Stimulated activated CD4-positive, alpha-beta T cell treated with anti-CD3 and anti-CD28 coated beads, Interleukin-12 subunit alpha, Interleukin-12 subunit beta, amount 100 ng/mL, for 48 hours (primary cell): ENCODE data around the gene BARHL2.

Experiments used
- DNase-seq, 3 donors: peaks; one replicate each; pipeline ENCODE4 v3.0.0-alpha.2; 2020; ENCODE audit warnings: low read depth in 2 of 3, low spot score in 1 of 3

Gene BARHL2

DNA sequence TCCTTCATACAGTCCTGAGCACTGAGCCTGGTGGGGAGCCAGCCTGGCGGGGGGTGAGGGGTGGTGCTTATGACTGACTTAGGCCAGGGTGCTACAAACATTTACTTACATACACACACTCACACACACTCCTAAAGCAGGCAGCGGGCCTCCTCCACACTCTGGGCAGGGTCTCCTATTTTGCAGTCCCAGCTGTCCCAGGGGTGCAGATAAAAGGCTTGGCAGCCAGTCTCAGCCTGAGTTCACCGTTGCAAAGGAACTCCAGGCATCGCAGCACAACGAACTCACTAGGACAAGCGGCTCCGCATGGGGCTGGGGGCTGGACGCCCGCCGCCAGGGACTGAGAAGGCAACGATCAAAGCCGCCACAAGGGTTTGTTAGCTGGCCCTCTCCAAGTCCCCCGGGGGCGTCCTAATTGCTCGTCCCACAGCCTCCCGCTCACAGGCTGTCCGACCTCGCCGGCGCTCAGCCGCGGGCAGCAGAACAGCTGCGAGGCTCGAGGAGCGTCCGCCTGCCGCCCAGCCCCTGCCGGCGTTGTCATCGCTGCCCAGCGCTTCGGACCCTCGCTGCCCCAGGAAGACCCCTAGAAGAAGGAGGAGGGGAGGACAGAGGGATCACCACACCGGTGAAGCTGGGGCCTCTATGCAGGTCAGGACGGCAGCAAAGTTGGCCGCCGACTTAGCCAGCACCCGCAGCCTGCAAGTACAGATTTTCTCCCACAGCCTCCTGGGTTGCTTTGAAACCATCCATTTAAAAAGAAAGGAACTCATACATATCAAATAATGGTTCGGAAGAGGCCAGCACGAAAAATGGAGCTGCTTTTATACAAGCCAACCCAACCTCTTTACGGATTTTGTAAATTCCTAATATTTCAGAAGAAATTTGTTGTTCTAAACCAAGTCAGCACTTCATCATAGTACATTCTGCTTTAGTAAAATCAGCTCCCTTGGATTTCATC lies 6.2 kb downstream of the BARHL2 start:
- DNase-seq = no peak

DNA sequence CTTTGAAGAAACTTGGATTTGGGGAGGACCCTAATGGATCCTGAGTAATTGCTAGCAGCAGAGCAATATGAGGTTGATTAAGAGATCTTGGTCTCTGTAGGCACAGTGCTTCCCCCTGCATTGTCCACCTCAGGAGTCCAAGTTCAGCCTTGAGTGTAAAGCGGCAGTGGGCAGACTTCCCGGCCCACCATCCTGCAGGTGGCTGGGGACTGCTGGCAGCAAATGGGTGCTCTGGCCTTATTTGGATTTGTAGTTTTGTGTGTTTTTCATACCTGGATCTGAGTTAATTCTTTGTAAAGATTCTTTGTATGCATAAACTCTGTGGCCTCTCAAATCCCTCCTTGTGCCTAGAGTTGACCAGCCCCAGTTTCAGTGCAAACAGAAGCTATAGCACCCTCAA lies 7.6 kb downstream of the BARHL2 start:
- DNase-seq = no peak

DNA sequence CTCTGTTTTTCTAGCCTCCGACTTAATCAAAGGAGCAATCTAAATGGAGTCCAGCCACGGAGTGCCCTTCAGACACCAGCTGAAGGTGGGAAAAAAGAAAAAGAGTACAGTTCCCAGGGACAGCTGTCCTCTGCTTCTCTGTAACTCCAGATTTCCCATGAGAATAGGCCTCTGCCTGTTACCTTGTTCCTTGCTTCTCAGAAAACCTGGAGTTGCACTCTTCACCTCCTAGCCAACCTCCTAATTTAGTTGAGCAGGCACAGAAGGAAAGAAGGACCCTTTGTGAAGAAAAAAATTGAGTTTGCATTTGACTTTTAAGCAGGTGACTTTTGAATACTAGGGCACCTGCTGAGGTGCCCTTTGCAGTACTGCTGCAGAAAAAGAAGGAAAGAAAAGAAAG lies 8.3 kb downstream of the BARHL2 start:
- DNase-seq = no peak

DNA sequence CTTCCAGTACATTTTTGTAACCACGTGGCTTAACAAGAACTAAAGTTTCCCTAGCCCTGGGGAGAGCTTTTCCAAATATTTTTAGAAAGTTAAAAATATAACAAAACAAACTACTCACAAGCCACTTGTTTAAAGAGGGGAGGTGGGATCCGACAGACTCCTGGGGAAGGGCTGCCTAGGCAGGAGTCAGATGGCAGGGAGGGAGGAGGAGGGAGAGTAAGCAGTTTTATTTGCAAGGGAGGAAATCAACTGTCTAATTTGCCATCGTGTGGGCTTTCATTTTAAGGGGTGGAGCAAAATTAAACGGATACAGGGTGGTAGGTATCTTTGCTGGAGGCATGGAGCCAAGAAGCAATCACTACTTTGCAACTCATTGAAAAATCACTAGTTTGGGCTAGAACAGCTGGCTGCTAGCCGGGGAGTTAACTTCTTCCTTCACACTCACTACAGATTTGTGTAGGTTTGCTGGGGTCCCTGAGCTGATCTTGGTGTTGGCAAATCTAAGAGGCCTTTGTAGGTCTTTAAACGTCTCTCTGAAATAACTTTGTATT lies 8.8 kb downstream of the BARHL2 start:
- no peak for DNase-seq

DNA sequence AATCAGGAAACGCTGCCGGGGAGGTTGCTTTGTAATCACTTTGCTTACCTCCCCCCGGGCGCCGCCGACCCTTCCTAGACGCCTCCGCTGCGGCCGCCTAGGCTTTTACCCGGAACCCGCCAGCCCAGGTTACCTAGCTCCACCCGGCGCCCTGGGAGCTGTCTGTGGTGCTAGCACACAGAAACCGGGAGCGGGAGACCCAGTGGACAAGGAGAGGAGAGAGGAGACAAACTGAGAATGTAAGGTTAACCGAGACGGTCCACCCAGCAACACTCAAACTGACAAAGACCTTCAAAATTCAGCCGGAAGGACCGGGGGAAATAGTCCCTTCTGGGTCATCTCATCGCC lies 9.8 kb downstream of the BARHL2 start:
- no peak for DNase-seq

DNA sequence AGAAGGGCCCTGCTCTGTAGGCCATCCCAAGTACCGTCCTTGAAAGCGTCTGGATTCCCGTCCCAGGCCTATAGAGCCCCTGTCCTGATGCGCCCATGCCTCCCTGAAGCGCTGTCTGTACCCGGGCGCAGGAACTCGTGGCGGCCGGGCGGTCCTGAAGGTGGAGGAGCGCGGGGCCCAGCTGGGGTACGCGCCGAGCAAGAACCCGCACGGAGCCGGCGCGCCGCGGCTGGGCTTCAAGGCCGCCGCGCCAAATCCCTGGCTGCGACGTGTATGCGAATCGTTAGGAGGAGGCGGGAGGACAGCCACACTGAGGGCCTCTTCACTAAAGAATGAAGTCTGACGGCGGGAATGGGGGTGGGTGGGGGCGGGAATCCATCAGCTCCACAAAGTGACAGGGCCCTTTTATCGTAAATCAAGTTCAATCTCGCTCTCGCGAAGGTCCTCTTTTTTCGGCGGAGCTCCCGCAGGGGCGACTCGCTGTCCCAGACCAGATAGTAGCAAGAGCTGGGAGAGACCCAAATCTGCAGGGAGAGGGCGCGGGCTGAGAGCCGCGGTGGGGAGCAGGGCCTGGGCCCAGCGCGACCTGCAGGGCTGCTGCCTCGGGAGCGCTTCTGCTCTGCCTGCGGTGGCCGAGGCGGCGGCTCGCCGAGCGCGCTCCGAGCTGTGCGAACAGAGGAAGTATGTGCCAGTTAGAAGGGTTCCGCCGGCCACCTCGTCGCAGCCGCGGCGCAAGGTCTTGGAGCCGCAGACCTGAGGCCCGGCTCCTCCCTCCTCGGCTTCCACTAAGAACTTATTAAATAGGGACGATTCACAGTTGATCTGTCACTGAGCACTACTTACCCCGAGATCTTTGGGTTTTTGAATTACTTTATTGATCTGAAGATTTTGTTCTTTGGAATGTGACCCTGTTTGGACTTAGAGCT lies 10.4 kb downstream of the BARHL2 start:
- DNase-seq = no peak

DNA sequence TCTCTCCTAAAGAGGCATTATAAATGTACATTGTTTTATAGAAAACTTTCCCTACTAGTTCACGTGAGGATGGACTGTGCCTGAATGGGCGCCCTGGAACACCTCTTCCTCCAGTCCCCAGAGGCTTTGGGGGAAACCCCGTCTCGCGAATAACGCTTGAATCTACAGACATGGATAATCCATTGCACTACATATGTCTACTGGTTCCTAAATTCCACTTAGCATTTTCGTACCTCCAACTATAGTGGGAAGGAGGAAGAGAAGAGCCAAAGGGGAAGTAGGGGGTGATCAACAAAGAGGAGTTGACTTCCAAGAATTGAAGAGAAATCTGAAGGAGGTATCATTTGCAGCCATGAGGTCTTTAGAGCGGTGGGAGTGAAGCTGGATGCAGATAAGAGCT lies 11.1 kb downstream of the BARHL2 start:
- no peak for DNase-seq

DNA sequence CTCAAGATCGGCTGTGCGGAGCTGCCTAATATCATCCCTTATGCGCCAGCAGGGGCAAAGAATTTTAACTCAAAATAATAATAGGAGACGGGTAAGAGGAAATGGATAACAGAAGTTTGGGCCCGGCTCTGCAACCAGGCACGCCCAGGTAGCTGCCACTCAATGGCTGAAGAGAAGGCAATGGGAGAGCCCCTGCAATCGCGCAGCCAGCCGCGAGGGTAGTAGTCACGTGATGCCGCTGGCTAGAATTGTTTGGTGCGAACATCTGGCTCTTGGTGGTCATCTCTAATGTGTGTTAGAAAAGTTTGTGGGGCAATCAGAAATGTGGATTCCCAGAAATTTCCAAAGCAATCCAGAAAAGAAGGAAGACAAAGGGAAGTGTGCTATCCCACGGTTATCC lies 12.3 kb downstream of the BARHL2 start:
- DNase-seq = no peak

DNA sequence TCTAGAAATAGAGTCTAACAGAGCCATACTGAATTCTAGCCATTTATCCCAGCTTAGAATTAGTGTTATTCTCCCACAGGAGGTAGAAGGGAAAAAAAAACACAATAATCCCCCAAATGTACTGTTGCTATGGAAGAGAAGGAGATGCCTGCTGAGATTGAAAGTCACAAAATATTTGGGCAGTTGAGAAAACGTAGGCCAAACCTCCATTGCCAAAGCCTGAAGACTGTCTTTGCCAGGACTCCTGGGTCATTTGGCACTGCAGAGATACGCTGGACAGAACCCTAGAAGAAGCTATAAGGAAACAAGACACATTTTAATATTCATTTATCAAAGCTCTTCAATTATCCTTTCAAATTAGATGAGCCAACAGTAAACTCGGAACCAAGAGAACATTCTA lies 22.3 kb downstream of the BARHL2 start:
- no peak for DNase-seq

DNA sequence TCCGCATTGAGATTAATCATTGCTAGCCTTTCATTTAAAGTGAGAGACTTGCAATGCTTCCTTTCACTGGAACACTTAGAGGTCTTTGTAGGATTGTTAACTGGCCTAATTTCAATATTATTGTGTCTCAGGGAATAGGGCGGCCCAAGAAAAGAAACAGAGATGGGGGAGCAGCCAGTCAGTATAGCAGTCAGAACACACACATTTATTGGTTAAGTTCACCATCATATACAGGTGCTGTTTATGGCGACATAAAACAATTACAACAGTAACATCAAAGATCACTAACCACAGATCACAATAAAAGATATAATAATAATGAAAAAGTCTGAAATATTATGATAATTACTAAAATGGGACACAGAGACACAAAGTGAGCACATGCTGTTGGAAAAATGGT lies 29.4 kb downstream of the BARHL2 start:
- DNase-seq = no peak

DNA sequence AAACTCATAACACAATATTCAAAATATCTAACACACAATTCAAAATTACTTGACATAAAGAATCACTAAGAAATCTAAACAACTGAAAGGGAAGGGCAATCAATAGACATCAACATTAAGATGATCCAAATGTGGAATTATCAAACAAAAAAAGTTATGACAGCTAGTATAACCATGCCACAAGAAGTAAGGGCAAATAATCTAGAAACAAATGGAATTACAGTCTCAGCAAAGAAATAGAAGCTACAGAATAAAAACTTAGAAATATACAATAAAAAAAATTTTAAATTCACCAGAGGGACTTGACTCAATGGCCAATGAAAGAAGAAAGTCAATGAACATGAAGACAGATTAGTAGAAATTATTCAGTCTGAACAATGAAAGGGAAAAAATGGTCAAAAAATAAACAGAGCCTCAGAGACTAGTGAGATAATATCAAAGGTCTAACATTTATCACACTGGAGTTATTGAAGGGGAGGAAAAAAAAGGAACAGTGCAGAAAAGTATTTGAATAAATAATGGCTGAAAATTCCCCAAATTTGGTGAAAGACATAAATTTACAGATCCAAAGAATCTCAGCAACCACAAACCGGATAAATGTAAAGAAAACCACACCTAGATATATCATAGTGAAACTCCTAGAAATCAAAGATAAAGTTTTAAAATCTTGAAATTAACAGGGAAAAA lies 41.8 kb downstream of the BARHL2 start:
- DNase-seq = no peak

DNA sequence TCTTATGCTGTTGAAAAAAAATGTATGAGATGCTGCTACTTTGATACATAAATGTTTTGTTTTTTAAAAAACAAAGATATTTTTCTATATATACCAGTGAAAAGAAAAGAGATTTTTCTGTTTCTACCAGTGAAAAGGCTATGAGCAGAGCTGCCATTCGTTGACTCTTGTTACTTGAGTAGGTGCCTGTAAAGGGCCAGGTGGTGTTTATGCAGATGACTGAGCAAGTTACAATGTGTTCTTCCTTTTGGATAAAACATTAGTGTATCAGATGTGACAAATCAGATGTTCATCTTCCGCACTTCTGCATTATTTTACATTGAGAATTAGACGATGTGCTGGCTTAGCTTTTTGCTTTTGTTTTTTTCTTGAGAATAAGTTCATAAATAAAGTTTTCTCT lies 45.4 kb downstream of the BARHL2 start:
- DNase-seq = no peak

DNA sequence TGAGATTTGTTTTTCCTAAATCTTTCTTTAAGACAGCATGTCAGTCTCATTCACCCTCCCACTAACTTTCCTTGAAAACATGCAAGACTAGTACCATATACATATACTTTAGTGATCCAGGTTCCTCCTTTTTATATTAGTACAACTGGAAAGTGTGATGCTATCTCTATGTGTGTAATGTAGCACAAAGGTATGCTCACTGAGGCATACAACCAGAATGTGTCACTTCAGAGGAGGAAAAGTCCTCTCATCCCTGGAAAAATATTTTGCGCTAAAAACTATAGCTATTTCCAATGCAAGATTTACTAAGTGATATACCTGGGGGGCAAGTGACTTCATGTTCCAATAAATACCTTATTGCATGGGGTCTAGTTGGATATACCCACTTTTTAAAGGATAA lies 45.9 kb downstream of the BARHL2 start:
- no peak for DNase-seq
